Measurements from ENCODE around the gene NEK2. TPM values are rescaled to one million over a fixed set of nuclear protein-coding genes. Genes with fewer than 3 reads are reported as not detected.

NEK2 gene
- total and polyA plus RNA-seq, 2 of the 13 experiments (the other 11 are each of a cell fraction or from before 2014, with no cell fraction given), result 10.9 to 40.8 TPM

GRCh38 chr1:211639475-211640300, 35.7 kb downstream of the NEK2 start (continued):
- TF ChIP-seq ZBTB4 (CRISPR knock-in tag; IDR thresholded peaks at IDR 0.05; ENCODE audit: borderline replicate concordance), result no peak
- no peak for TF ChIP-seq GABPA (IDR thresholded peaks at IDR 0.05; ENCODE audit: low read depth, low read length)
- no peak for TF ChIP-seq GABPA (CRISPR knock-in tag; IDR thresholded peaks at IDR 0.05; ENCODE audit: low read depth)
- no peak for TF ChIP-seq ZSCAN30 (CRISPR knock-in tag; IDR thresholded peaks at IDR 0.05)
- no peak for TF ChIP-seq FOXK2 (IDR thresholded peaks at IDR 0.05)
- TF ChIP-seq IRF1 (CRISPR knock-in tag; IDR thresholded peaks at IDR 0.05; ENCODE audit: low read depth), result no peak
- no peak for TF ChIP-seq YY1 (IDR thresholded peaks at IDR 0.05; ENCODE audit: insufficient read depth, insufficient replicate concordance, low read depth, low read length)
- no peak for TF ChIP-seq BORCS8-MEF2B (CRISPR knock-in tag; IDR thresholded peaks at IDR 0.05)
- no peak for TF ChIP-seq DPF2 (CRISPR knock-in tag; IDR thresholded peaks at IDR 0.05; ENCODE audit: borderline replicate concordance, low read depth)
- TF ChIP-seq SKIL (CRISPR knock-in tag; IDR thresholded peaks at IDR 0.05; ENCODE audit: borderline replicate concordance), result no peak
- TF ChIP-seq FOSL2 (CRISPR knock-in tag; IDR thresholded peaks at IDR 0.05), result peak; percentile 59; the same call in 1 of the 2 replicates
- no peak for TF ChIP-seq ZNF367 (CRISPR knock-in tag; IDR thresholded peaks at IDR 0.05; ENCODE audit: borderline replicate concordance)
- TF ChIP-seq ZNF557 (CRISPR knock-in tag; IDR thresholded peaks at IDR 0.05), result no peak
- TF ChIP-seq PHF8 (CRISPR knock-in tag; IDR thresholded peaks at IDR 0.05), result no peak
- peak; percentile 54; the same call in 1 of the 2 replicates for TF ChIP-seq NCOA2 (CRISPR knock-in tag; IDR thresholded peaks at IDR 0.05)
- TF ChIP-seq MED1 (CRISPR knock-in tag; IDR thresholded peaks at IDR 0.05), result no peak
- TF ChIP-seq ZNF652 (CRISPR knock-in tag; IDR thresholded peaks at IDR 0.05; ENCODE audit: borderline replicate concordance, low read depth), result peak; percentile 83
- TF ChIP-seq ZXDC (CRISPR knock-in tag; IDR thresholded peaks at IDR 0.05), result no peak
- TF ChIP-seq CENPBD1 (CRISPR knock-in tag; IDR thresholded peaks at IDR 0.05; ENCODE audit: borderline replicate concordance, low read depth), result no peak

Data from HepG2 (cell line).